ENCODE results near the gene RFX6.

Gene RFX6

DNA sequence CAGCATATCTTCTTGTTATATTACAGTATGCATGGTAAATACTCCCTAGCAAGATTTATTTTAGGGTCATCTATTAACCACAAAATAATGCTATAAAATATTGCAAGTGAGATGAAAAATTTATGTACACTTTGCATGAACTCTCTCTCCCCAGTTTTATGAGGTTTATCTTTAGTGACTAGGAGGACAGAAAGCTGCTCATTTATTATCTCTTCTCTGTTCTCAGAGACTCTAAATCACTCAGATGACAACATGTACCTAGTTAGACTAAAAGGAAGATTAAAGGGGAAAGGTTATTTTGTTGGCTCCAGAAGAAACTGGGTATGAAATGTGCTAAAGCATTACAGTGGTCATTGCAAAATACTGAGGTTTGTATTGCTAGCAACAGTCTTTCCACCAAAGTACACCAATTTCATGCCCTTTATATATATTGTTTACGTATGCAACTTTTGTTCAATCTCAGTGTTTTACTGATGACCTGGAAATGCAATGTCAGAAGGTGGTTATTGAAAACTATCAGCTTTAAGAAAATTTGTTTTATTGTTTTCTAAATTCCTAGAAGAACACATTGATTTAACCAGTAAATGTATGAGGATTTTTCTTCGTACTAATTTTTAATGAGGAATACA is 11.8 kb downstream of the RFX6 start:
- H3K9me3 ChIP-seq (ENCODE audit: control insufficient read depth in 2 of 2, low read length in 2 of 2): no peaks in the 10 kb centered on the region
- H3K9ac ChIP-seq (ENCODE audit: low read depth in 1 of 2, low read length in 2 of 2): no peak overlapping the region
- no peak overlapping the region for H3K27ac ChIP-seq (ENCODE audit: low read depth in 2 of 2, low read length in 2 of 2)
- no peak overlapping the region for H3K4me3 ChIP-seq (ENCODE audit: low read length in 2 of 2)
- no peaks in the 10 kb centered on the region for H3K27me3 ChIP-seq (ENCODE audit: control insufficient read depth in 2 of 2, insufficient read depth in 2 of 2, low read length in 2 of 2)
- H3K4me1 ChIP-seq (ENCODE audit: control insufficient read depth in 2 of 2, insufficient read depth in 2 of 2, low read length in 2 of 2): no peaks in the 10 kb centered on the region
- no peaks in the 10 kb centered on the region for H3K36me3 ChIP-seq (ENCODE audit: control insufficient read depth in 2 of 2, insufficient read depth in 2 of 2, low read length in 2 of 2)

DNA sequence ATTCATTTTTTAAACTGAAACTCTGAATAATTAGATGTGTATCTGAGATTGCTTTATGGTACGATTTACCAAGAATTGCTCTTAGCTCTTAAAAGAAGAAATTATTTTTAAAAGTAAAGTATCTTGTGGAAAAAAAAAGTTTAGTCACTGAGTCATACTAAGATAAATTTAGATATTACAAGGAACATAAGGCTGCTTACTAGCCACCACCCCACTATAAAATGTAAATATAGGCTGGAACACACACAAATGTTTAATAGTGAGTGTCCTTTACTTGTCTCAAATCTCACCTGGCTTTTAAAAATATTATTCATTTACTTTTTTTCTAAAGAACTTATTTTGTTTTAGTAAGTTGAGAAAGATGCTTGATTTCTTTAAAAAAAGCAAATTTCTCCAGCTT is 17.6 kb downstream of the RFX6 start:
- Histone ChIP-seq H3K9me3 (ENCODE audit: control insufficient read depth in 2 of 2, low read length in 2 of 2) (no peaks in the 10 kb centered on the region), H3K4me1 (ENCODE audit: control insufficient read depth in 2 of 2, insufficient read depth in 2 of 2, low read length in 2 of 2) (no peaks in the 10 kb centered on the region), H3K9ac (ENCODE audit: low read depth in 1 of 2, low read length in 2 of 2) (no peak overlapping the region), H3K27ac (ENCODE audit: low read depth in 2 of 2, low read length in 2 of 2) (no peak overlapping the region), H3K36me3 (ENCODE audit: control insufficient read depth in 2 of 2, insufficient read depth in 2 of 2, low read length in 2 of 2) (no peaks in the 10 kb centered on the region), H3K27me3 (ENCODE audit: control insufficient read depth in 2 of 2, insufficient read depth in 2 of 2, low read length in 2 of 2) (no peaks in the 10 kb centered on the region), H3K4me3 (ENCODE audit: low read length in 2 of 2) (no peak overlapping the region)

DNA sequence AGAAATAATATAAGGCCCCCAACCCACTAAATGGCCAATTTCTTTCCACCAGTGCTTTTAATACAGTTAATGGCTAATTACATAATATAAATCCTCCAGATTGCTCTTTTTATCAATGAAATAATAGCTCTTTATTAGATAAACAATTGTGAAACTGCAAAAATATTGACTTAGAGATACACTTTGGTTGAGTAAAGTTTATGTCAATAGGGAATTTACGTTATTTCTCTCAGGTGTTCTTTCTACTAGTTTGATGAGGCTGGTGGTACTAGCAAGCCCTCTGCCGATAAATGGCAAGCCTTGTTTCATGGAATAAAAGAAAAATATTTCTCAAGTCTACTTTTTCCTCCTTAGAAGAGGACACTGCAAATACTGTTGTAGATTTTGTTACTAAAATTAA is 18.9 kb downstream of the RFX6 start:
- no peak overlapping the region for H3K4me3 ChIP-seq (ENCODE audit: low read length in 2 of 2)
- no peak overlapping the region for H3K9ac ChIP-seq (ENCODE audit: low read depth in 1 of 2, low read length in 2 of 2)
- no peaks in the 10 kb centered on the region for H3K4me1 ChIP-seq (ENCODE audit: control insufficient read depth in 2 of 2, insufficient read depth in 2 of 2, low read length in 2 of 2)
- no peaks in the 10 kb centered on the region for H3K36me3 ChIP-seq (ENCODE audit: control insufficient read depth in 2 of 2, insufficient read depth in 2 of 2, low read length in 2 of 2)
- no peaks in the 10 kb centered on the region for H3K27me3 ChIP-seq (ENCODE audit: control insufficient read depth in 2 of 2, insufficient read depth in 2 of 2, low read length in 2 of 2)
- H3K9me3 ChIP-seq (ENCODE audit: control insufficient read depth in 2 of 2, low read length in 2 of 2): no peaks in the 10 kb centered on the region
- H3K27ac ChIP-seq (ENCODE audit: low read depth in 2 of 2, low read length in 2 of 2): no peak overlapping the region

GRCh38 chr6:116902634-116903033 is 25.6 kb downstream of the RFX6 start:
- no peak overlapping the region for H3K9ac ChIP-seq (ENCODE audit: low read depth in 1 of 2, low read length in 2 of 2)
- H3K36me3 ChIP-seq (ENCODE audit: control insufficient read depth in 2 of 2, insufficient read depth in 2 of 2, low read length in 2 of 2): no peaks in the 10 kb centered on the region
- no peaks in the 10 kb centered on the region for H3K27me3 ChIP-seq (ENCODE audit: control insufficient read depth in 2 of 2, insufficient read depth in 2 of 2, low read length in 2 of 2)
- no peaks in the 10 kb centered on the region for H3K4me1 ChIP-seq (ENCODE audit: control insufficient read depth in 2 of 2, insufficient read depth in 2 of 2, low read length in 2 of 2)
- H3K9me3 ChIP-seq (ENCODE audit: control insufficient read depth in 2 of 2, low read length in 2 of 2): no peaks in the 10 kb centered on the region
- H3K4me3 ChIP-seq (ENCODE audit: low read length in 2 of 2): no peak overlapping the region
- no peak overlapping the region for H3K27ac ChIP-seq (ENCODE audit: low read depth in 2 of 2, low read length in 2 of 2)

DNA sequence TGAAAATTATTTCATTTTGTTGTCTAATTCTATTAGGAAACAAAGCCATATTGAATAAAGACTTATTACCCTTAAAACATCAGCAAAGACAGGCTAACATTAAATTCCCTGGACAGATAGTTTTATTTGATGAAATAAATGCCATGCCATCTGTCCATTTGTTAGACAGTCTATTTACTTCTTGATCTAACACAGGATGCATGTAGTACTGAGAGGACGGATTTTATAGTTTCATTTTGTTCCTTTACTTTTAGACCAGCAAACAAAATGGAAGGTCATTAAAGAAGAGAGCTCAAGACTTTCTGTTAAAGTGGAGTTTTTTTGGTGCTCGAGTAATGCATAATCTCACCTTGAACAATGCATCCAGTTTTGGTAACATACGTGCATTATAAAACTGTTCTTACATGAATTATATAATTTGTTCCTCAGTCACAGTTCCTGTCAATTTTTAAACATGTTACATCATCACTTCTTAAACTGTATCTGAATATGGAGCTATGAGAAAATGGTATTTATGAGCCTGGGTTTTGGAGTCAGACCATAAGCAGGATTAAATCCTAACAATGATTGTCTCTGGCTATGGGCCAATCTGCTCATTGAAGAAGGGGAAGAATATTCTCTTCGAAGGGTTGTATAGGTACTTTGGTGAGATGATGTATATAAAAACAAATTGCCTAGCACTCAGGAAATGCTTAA is 46.0 kb downstream of the RFX6 start:
- no peaks in the 10 kb centered on the region for H3K9me3 ChIP-seq (ENCODE audit: control insufficient read depth in 2 of 2, low read length in 2 of 2)
- H3K27ac ChIP-seq (ENCODE audit: low read depth in 2 of 2, low read length in 2 of 2): no peak overlapping the region
- H3K36me3 ChIP-seq (ENCODE audit: control insufficient read depth in 2 of 2, insufficient read depth in 2 of 2, low read length in 2 of 2): no peaks in the 10 kb centered on the region
- no peak overlapping the region for H3K9ac ChIP-seq (ENCODE audit: low read depth in 1 of 2, low read length in 2 of 2)
- H3K4me1 ChIP-seq (ENCODE audit: control insufficient read depth in 2 of 2, insufficient read depth in 2 of 2, low read length in 2 of 2): no peaks in the 10 kb centered on the region
- no peak overlapping the region for H3K4me3 ChIP-seq (ENCODE audit: low read length in 2 of 2)
- H3K27me3 ChIP-seq (ENCODE audit: control insufficient read depth in 2 of 2, insufficient read depth in 2 of 2, low read length in 2 of 2): no peaks in the 10 kb centered on the region

GRCh38 chr6:116924245-116924644 is 47.2 kb downstream of the RFX6 start:
- Histone ChIP-seq H3K27ac (ENCODE audit: low read depth in 2 of 2, low read length in 2 of 2) (no peak overlapping the region), H3K4me1 (ENCODE audit: control insufficient read depth in 2 of 2, insufficient read depth in 2 of 2, low read length in 2 of 2) (no peaks in the 10 kb centered on the region), H3K36me3 (ENCODE audit: control insufficient read depth in 2 of 2, insufficient read depth in 2 of 2, low read length in 2 of 2) (no peaks in the 10 kb centered on the region), H3K9ac (ENCODE audit: low read depth in 1 of 2, low read length in 2 of 2) (no peak overlapping the region), H3K27me3 (ENCODE audit: control insufficient read depth in 2 of 2, insufficient read depth in 2 of 2, low read length in 2 of 2) (no peaks in the 10 kb centered on the region), H3K4me3 (ENCODE audit: low read length in 2 of 2) (no peak overlapping the region), H3K9me3 (ENCODE audit: control insufficient read depth in 2 of 2, low read length in 2 of 2) (no peaks in the 10 kb centered on the region)

DNA sequence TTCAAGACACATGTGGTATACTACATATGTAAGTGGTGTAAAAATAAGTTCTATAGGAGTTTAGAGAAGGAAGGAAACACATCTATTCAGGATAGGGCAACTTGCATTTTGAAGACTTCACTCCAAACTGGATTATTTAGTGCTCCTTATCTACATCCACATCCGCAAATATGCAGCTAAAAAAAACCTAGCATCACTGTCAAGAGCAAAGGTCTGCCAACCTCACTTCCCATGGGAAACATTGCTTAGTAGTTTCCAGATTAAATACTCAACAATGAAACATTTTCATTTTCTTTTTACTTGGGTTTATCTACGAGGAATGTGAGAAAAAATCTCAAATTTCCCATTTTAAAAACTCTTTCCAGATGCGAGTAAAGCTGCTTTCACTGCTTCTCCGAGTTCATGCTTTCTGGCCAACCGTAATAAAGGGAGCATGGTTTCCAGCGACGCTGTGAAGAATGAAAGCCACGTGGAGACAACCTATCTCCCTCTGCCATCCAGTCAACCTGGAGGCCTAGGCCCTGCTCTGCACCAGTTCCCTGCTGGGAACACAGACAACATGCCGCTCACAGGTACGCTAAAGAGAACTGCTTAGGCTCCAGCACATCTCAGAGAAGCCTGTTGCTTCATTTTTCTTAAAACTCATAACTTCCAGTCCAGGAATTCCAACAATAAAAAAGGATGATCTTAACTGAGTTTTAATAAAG is 48.2 kb downstream of the RFX6 start:
- no peaks in the 10 kb centered on the region for H3K36me3 ChIP-seq (ENCODE audit: control insufficient read depth in 2 of 2, insufficient read depth in 2 of 2, low read length in 2 of 2)
- no peak overlapping the region for H3K27ac ChIP-seq (ENCODE audit: low read depth in 2 of 2, low read length in 2 of 2)
- no peak overlapping the region for H3K9ac ChIP-seq (ENCODE audit: low read depth in 1 of 2, low read length in 2 of 2)
- H3K4me3 ChIP-seq (ENCODE audit: low read length in 2 of 2): no peak overlapping the region
- H3K4me1 ChIP-seq (ENCODE audit: control insufficient read depth in 2 of 2, insufficient read depth in 2 of 2, low read length in 2 of 2): no peaks in the 10 kb centered on the region
- H3K9me3 ChIP-seq (ENCODE audit: control insufficient read depth in 2 of 2, low read length in 2 of 2): no peaks in the 10 kb centered on the region
- H3K27me3 ChIP-seq (ENCODE audit: control insufficient read depth in 2 of 2, insufficient read depth in 2 of 2, low read length in 2 of 2): no peaks in the 10 kb centered on the region

- Histone ChIP-seq H3K27me3 (ENCODE audit: control insufficient read depth in 2 of 2, insufficient read depth in 2 of 2, low read length in 2 of 2) (no peaks in the 10 kb centered on the region), H3K4me3 (ENCODE audit: low read length in 2 of 2) (no peak overlapping the region), H3K4me1 (ENCODE audit: control insufficient read depth in 2 of 2, insufficient read depth in 2 of 2, low read length in 2 of 2) (no peaks in the 10 kb centered on the region), H3K9me3 (ENCODE audit: control insufficient read depth in 2 of 2, low read length in 2 of 2) (no peaks in the 10 kb centered on the region), H3K36me3 (ENCODE audit: control insufficient read depth in 2 of 2, insufficient read depth in 2 of 2, low read length in 2 of 2) (no peaks in the 10 kb centered on the region), H3K9ac (ENCODE audit: low read depth in 1 of 2, low read length in 2 of 2) (no peak overlapping the region), H3K27ac (ENCODE audit: low read depth in 2 of 2, low read length in 2 of 2) (no peak overlapping the region)
Measured at GRCh38 chr6:116928677-116929076, 51.6 kb downstream of the RFX6 start.

- no peaks in the 10 kb centered on the region for H3K36me3 ChIP-seq (ENCODE audit: control insufficient read depth in 2 of 2, insufficient read depth in 2 of 2, low read length in 2 of 2)
- no peaks in the 10 kb centered on the region for H3K27me3 ChIP-seq (ENCODE audit: control insufficient read depth in 2 of 2, insufficient read depth in 2 of 2, low read length in 2 of 2)
- no peaks in the 10 kb centered on the region for H3K4me1 ChIP-seq (ENCODE audit: control insufficient read depth in 2 of 2, insufficient read depth in 2 of 2, low read length in 2 of 2)
- H3K27ac ChIP-seq (ENCODE audit: low read depth in 2 of 2, low read length in 2 of 2): no peak overlapping the region
- no peak overlapping the region for H3K9ac ChIP-seq (ENCODE audit: low read depth in 1 of 2, low read length in 2 of 2)
- no peak overlapping the region for H3K4me3 ChIP-seq (ENCODE audit: low read length in 2 of 2)
- H3K9me3 ChIP-seq (ENCODE audit: control insufficient read depth in 2 of 2, low read length in 2 of 2): no peaks in the 10 kb centered on the region
Measured at GRCh38 chr6:116929825-116930224, 52.8 kb downstream of the RFX6 start.

DNA sequence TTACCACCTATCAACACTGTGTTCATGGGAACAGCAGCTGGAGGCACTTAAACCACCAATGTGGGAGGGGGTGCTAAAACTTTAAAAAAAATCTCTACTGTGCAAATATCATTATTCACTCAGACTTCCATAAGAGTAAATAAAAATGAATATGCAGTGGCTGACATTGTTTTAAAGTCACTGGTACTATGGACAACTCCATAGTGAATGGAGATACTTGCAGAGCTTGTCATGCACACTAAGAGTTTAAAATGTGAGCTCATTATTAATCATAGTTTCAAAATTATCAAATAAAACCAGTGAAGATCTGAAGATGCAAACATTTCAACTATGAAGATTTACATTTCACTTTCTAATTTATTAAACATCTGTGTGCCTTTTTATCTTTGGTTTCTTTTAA is 54.4 kb downstream of the RFX6 start:
- H3K27me3 ChIP-seq (ENCODE audit: control insufficient read depth in 2 of 2, insufficient read depth in 2 of 2, low read length in 2 of 2): no peaks in the 10 kb centered on the region
- H3K9ac ChIP-seq (ENCODE audit: low read depth in 1 of 2, low read length in 2 of 2): no peak overlapping the region

More for the DNA sequence above, 54.4 kb downstream of the RFX6 start:
- H3K4me1 ChIP-seq (ENCODE audit: control insufficient read depth in 2 of 2, insufficient read depth in 2 of 2, low read length in 2 of 2): no peaks in the 10 kb centered on the region
- no peaks in the 10 kb centered on the region for H3K9me3 ChIP-seq (ENCODE audit: control insufficient read depth in 2 of 2, low read length in 2 of 2)
- no peak overlapping the region for H3K4me3 ChIP-seq (ENCODE audit: low read length in 2 of 2)
- no peak overlapping the region for H3K27ac ChIP-seq (ENCODE audit: low read depth in 2 of 2, low read length in 2 of 2)
- H3K36me3 ChIP-seq (ENCODE audit: control insufficient read depth in 2 of 2, insufficient read depth in 2 of 2, low read length in 2 of 2): no peaks in the 10 kb centered on the region

Data from mucosa of rectum (tissue), 2 donors.